ENCODE measurements around the gene GPC6.

Gene GPC6

DNA sequence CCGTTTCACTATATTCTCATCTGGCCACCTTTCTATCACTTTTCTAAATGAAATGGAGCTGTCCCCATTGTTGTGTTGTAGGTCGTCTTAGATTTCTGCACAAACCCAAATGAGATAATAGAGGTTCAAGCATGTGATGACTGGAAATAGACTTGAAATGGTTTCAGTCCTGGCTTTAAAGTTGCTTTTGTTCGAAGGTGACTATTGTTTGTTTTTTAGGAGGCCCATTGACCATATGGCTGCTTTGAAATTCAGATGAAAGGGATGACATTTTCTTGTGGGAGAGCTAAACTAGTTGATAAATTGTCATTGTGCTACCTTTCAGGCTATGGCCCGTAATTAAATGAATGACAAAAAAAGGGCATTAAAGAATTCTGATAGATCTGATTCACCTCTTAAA, 583.7 kb downstream of the GPC6 start:
- TF ChIP-seq CTCF (IDR thresholded peaks at IDR 0.05; ENCODE audit: borderline replicate concordance, insufficient read depth, low read depth, low read length): no peak
- no peak overlapping the region for H3K4me3 ChIP-seq (ENCODE audit: low read depth, low read length)

DNA sequence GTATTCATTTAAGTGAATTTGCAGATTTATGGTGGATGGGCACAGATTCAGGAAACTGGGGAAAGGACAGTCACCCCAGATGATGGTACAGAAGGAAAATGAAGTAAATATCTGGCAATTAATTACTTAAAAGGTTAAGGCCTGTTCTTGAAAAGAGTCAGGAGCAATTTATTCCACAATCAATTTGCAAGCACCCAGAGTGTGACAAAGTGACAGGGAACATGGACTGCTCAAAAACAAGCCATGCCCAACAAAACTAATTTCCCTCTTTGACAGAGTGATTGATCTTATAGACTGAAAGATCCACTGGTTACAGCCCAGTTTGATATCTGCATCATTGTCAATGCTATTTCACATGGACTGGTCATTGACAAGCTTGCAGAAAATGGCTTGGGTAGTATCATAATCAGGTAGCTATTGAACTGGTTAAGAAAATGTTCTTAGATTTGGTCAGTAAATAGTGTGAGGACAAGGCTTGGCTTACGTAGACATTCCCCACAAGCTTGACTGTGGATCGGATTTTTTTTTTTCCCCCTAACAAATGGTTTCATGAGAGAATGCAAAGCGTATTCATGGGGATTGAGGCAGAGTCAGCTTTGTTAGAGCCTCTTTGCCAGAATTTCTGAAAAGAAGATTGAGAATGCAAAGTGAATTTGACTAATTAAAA, 584.6 kb downstream of the GPC6 start:
- TF ChIP-seq CTCF (IDR thresholded peaks at IDR 0.05; ENCODE audit: borderline replicate concordance, insufficient read depth, low read depth, low read length): no peak
- no peak overlapping the region for H3K4me3 ChIP-seq (ENCODE audit: low read depth, low read length)

DNA sequence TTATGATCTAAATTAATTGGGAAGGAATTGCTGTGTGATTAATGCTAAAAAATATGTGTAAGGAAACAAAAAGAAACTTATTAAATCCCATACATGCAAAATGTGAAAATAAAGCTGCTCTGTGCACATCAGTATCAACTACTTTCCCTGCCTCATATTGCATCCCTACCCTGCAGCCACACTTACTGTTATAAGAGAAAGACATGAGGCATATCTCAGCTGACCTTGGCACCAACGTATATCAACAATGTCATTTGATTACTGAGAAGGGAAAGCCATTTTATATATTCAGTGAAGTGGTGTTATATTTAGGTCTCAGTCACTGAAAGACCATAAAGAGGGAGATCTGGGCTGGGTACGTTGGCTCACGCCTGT, 585.1 kb downstream of the GPC6 start:
- TF ChIP-seq CTCF (IDR thresholded peaks at IDR 0.05; ENCODE audit: borderline replicate concordance, insufficient read depth, low read depth, low read length): no peak
- H3K4me3 ChIP-seq (ENCODE audit: low read depth, low read length): no peak overlapping the region

DNA sequence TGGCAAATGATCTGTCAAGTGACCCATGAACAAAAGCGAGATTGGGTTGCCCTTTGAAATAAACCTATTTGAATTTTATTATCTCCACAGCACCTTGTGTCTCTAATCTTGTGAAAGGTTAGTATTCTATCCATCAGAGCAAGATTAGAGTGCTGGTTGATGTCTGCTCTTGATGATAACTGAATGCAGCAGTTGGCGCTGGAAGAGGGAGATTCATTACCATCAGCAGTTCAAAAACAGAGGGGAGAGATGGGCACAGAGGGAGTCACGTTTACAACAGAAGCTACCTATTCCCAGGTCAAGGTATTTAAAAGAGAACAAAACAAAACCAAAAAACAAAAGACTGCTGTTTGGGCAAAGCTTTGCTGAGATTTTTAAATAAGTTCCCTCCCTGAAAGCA, 588.1 kb downstream of the GPC6 start:
- no peak overlapping the region for H3K4me3 ChIP-seq (ENCODE audit: low read depth, low read length)
- TF ChIP-seq CTCF (IDR thresholded peaks at IDR 0.05; ENCODE audit: borderline replicate concordance, insufficient read depth, low read depth, low read length): no peak

DNA sequence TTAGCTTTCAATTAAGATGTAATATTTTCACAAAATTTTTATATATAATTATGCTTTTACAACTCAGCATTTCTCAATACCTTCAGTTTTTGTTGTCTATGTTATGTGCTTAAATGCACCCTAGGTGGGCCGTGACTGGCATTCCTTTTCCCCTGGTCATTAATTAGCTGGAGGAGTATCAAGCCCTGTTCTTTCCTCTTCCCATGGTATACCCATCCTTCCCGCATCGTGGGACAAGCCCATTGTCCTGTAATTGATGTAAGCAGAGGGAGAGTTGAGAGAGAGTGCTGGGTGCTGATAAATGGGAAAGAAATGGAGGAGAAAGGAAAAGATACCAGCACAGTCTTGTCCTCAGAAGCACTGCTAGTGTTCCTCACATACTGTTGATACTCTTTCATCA, 591.7 kb downstream of the GPC6 start:
- no peak for TF ChIP-seq CTCF (IDR thresholded peaks at IDR 0.05; ENCODE audit: borderline replicate concordance, insufficient read depth, low read depth, low read length)
- no peak overlapping the region for H3K4me3 ChIP-seq (ENCODE audit: low read depth, low read length)

- TF ChIP-seq CTCF (IDR thresholded peaks at IDR 0.05; ENCODE audit: borderline replicate concordance, insufficient read depth, low read depth, low read length): no peak
- H3K4me3 ChIP-seq (ENCODE audit: low read depth, low read length): no peak overlapping the region
Measured at GRCh38 chr13:93819331-93819890, 592.8 kb downstream of the GPC6 start.

GRCh38 chr13:93824286-93824685, 597.7 kb downstream of the GPC6 start:
- no peak for TF ChIP-seq CTCF (IDR thresholded peaks at IDR 0.05; ENCODE audit: borderline replicate concordance, insufficient read depth, low read depth, low read length)
- no peak overlapping the region for H3K4me3 ChIP-seq (ENCODE audit: low read depth, low read length)

Data from GM12875 (cell line).